Keratinocyte (primary cell): ENCODE results near the gene DES. TPM values are rescaled to one million over a fixed set of nuclear protein-coding genes. Genes with fewer than 3 reads are reported as not detected.
A peak's percentile ranks its signal among the peaks of the same experiment; 100 is the strongest.

Source experiments
- DNase-seq: peaks from one replicate; pipeline ENCODE4 v3.0.0-alpha.2; 2011; ENCODE audit warnings: low read depth, missing footprints, low spot score
- FAIRE-seq: peaks from 2 replicates; lab custom pipeline; 2011; peaks lifted over from hg19 to GRCh38; lab: Jason Lieb, UNC
- H2AFZ ChIP-seq: 2 replicates; pipeline ENCODE4 v1.6.0; 2012; ENCODE audit warnings: low read length, control low read depth, inconsistent platforms; ENCODE audit not compliant: control insufficient read depth
- H3K27ac ChIP-seq: 2 replicates; pipeline ENCODE4 v1.5.1; 2011; ENCODE audit warnings: low read length; ENCODE audit not compliant: control insufficient read depth, insufficient read depth
- H3K27me3 ChIP-seq: 3 replicates; pipeline ENCODE4 v1.6.0; 2011; ENCODE audit warnings: low read length; ENCODE audit not compliant: control insufficient read depth, insufficient read depth; ENCODE audit errors: extremely low read depth
- H3K36me3 ChIP-seq, 2 experiments: 2 replicates in 1 of 2; 3 replicates in 1 of 2; pipeline ENCODE4 v1.5.1; 2011; ENCODE audit warnings: low read length in 2 of 2, mild to moderate bottlenecking in 1 of 2; ENCODE audit not compliant: control insufficient read depth in 2 of 2, insufficient read depth in 2 of 2; ENCODE audit errors: extremely low read depth in 1 of 2
- H3K4me1 ChIP-seq: 3 replicates; pipeline ENCODE4 v1.5.1; 2011; ENCODE audit warnings: low read length; ENCODE audit not compliant: control insufficient read depth, insufficient read depth; ENCODE audit errors: extremely low read depth
- H3K4me2 ChIP-seq: 3 replicates; pipeline ENCODE4 v1.6.0; 2011; ENCODE audit warnings: low read depth, low read length; ENCODE audit not compliant: control insufficient read depth, insufficient read depth; ENCODE audit errors: extremely low read depth
- H3K4me3 ChIP-seq, 3 experiments: fragments of 200-600 bp in 1 of 3; sonication (generic) in 1 of 3; 2 replicates in 2 of 3; 3 replicates in 1 of 3; pipeline ENCODE4 v1.5.1; 2011 to 2016; ENCODE audit warnings: low read length in 3 of 3, mild to moderate bottlenecking in 3 of 3, control low read depth in 2 of 3, inconsistent platforms in 1 of 3, low read depth in 1 of 3, mixed read lengths in 1 of 3, mixed run types in 1 of 3, moderate library complexity in 1 of 3; ENCODE audit not compliant: control insufficient read depth in 2 of 3, insufficient read depth in 2 of 3; ENCODE audit errors: extremely low read depth in 1 of 3
- H3K79me2 ChIP-seq: 2 replicates; pipeline ENCODE4 v1.6.0; 2012; ENCODE audit warnings: low read length; ENCODE audit not compliant: control insufficient read depth, insufficient read depth
- H3K9ac ChIP-seq: 3 replicates; pipeline ENCODE4 v1.6.0; 2011; ENCODE audit warnings: low read length; ENCODE audit not compliant: control insufficient read depth, insufficient read depth; ENCODE audit errors: extremely low read depth
- H3K9me1 ChIP-seq: 3 replicates; pipeline ENCODE4 v1.6.0; 2011; ENCODE audit warnings: low read length; ENCODE audit not compliant: control insufficient read depth, insufficient read depth; ENCODE audit errors: extremely low read depth
- H3K9me3 ChIP-seq: 2 replicates; pipeline ENCODE4 v1.5.1; 2012; ENCODE audit warnings: low read depth, low read length; ENCODE audit not compliant: control insufficient read depth
- H4K20me1 ChIP-seq: 3 replicates; pipeline ENCODE4 v1.6.0; 2011; ENCODE audit warnings: low read length; ENCODE audit not compliant: control insufficient read depth, insufficient read depth; ENCODE audit errors: extremely low read depth
- EZH2 ChIP-seq: IDR thresholded peaks from one replicate; pipeline ENCODE4 v1.6.1; 2012; ENCODE audit warnings: inconsistent platforms, mild to moderate bottlenecking, low read length, moderate library complexity
- dilution Hi-C: fragments of 300-500 bp; cut with MboI; formaldehyde crosslinking; loops from one replicate; pipeline ENCODE4 v1.7.0; 2020; ENCODE audit warnings: low sequenced_read_pairs; ENCODE audit not compliant: extremely low pct_ligation_motif_present
- polyA plus RNA-seq, 5 experiments: library from polyadenylated mRNA; depleted of rRNA in 3 of 5; stranded (reverse) in 3 of 5; stranded (forward) in 1 of 5; unstranded in 1 of 5; fragments of >200 nt; gene quantifications; 1 replicate in 1 of 5; 2 replicates in 3 of 5; 3 replicates in 1 of 5; pipeline versions ENCODE4 v1.2.1 to v1.2.3, GENCODE V29; 2011 to 2012; ENCODE audit warnings: missing spikeins in 2 of 5, low read depth in 1 of 5, low replicate concordance in 1 of 5
- TF ChIP-seq, protein P1 (sequence below), 3 experiments: IDR thresholded peaks in 1 of 3; conservative IDR thresholded peaks in 1 of 3; optimal IDR thresholded peaks in 1 of 3; 2 replicates in 2 of 3; 3 replicates in 1 of 3; pipeline versions ENCODE3 to v1.5.1; 2011; ENCODE audit warnings: low read length in 3 of 3, mild to moderate bottlenecking in 3 of 3, moderate library complexity in 2 of 3, control low read depth in 1 of 3, inconsistent platforms in 1 of 3; ENCODE audit not compliant: insufficient read depth in 2 of 3; ENCODE audit errors: extremely low read depth in 1 of 3

Gene DES
- polyA plus RNA-seq, 1 donor (not counting 4 experiments of a cell fraction or from before 2014, with no cell fraction given) = not detected

DNA sequence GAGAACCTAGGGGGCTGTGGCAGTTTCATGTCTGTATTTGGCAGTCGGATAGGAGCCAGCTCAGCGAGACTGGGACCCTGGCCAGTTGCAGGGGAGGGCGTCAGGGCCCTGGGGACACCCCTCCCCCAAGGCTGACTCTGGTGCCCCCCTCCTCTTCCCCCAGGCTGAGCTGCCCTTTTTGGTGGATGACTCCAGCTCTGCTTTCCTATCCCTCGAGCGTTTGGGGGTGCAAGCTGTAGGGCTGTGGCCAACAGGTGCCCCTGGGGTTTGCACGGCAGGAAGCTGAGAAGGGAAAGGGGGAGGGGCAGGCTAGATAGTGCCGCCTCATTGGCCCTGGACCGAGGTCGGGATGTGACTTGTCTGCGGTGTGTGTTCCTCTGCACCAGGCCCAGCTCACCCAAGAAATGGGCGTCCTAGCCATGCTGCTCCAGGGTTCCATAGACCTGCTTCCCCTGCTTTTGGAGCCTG is 42.9 kb downstream of the DES start:
- Histone ChIP-seq H4K20me1 (no peaks in the 10 kb centered on the region), H3K79me2 (no peaks in the 10 kb centered on the region), H3K27ac (no peak overlapping the region), H3K36me3 (peaks cover 9 to 15% of the 10 kb centered on the region in 2 experiments), H3K27me3 (no peaks in the 10 kb centered on the region), H3K9me1 (peaks cover 5% of the 10 kb centered on the region), H3K9me3 (no peaks in the 10 kb centered on the region), H3K4me1 (peaks cover 20% of the 10 kb centered on the region), H3K9ac (no peak overlapping the region), H2AFZ (no peak overlapping the region), H3K4me2 (peak overlapping the region; percentile 27), H3K4me3 (no peak overlapping the region)
- dilution Hi-C loops = no loop called here
- FAIRE-seq (peak; percentile 41), DNase-seq (no peak)
- TF ChIP-seq, protein P1, sequence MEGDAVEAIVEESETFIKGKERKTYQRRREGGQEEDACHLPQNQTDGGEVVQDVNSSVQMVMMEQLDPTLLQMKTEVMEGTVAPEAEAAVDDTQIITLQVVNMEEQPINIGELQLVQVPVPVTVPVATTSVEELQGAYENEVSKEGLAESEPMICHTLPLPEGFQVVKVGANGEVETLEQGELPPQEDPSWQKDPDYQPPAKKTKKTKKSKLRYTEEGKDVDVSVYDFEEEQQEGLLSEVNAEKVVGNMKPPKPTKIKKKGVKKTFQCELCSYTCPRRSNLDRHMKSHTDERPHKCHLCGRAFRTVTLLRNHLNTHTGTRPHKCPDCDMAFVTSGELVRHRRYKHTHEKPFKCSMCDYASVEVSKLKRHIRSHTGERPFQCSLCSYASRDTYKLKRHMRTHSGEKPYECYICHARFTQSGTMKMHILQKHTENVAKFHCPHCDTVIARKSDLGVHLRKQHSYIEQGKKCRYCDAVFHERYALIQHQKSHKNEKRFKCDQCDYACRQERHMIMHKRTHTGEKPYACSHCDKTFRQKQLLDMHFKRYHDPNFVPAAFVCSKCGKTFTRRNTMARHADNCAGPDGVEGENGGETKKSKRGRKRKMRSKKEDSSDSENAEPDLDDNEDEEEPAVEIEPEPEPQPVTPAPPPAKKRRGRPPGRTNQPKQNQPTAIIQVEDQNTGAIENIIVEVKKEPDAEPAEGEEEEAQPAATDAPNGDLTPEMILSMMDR (optimal IDR thresholded peaks at IDR 0.05 in 1 of 3, IDR thresholded peaks at IDR 0.05 in 1 of 3, conservative IDR thresholded peaks at IDR 0.05 in 1 of 3; ENCODE audit: extremely low read depth in 1 of 3, insufficient read depth in 2 of 3, low read length in 3 of 3) = no peak
- TF ChIP-seq EZH2 = no peak

DNA sequence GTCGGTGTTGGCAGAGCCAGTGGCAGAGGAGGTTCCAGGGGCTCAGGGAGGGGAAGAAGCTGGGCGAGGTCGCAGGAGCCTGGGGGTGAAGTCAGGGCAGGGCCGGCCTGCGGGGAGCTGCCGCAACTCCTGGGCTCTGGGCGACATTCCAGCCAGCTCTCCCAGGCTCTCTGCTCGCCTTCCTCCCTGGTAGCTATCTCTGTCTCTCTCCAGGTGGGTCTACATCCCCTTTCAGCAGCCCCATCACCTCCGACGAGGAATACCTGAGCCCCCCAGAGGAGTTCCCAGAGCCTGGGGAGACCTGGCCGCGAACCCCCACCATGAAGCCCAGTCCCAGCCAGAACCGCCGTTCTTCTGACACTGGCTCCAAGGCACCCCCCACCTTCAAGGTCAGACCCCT is 43.5 kb downstream of the DES start:
- Histone ChIP-seq H3K9me3 (no peaks in the 10 kb centered on the region), H3K9me1 (peaks cover 5% of the 10 kb centered on the region), H3K4me3 (no peak overlapping the region), H3K79me2 (no peaks in the 10 kb centered on the region), H3K9ac (peak overlapping the region; percentile 28), H3K4me2 (peak overlapping the region; percentile 27), H3K4me1 (peaks cover 21% of the 10 kb centered on the region), H3K36me3 (peaks cover 5 to 19% of the 10 kb centered on the region in 2 experiments), H2AFZ (no peak overlapping the region), H4K20me1 (no peaks in the 10 kb centered on the region), H3K27me3 (no peaks in the 10 kb centered on the region), H3K27ac (no peak overlapping the region)
- FAIRE-seq (no peak), DNase-seq (no peak)
- dilution Hi-C loops = no loop called here
- TF ChIP-seq EZH2 = no peak
- TF ChIP-seq, protein P1 (optimal IDR thresholded peaks at IDR 0.05 in 1 of 3, IDR thresholded peaks at IDR 0.05 in 1 of 3, conservative IDR thresholded peaks at IDR 0.05 in 1 of 3; ENCODE audit: extremely low read depth in 1 of 3, insufficient read depth in 2 of 3, low read length in 3 of 3) = no peak
